GM12872 (cell line): Measurements from ENCODE around the gene BICC1.

ENCODE experiments used
- TF ChIP-seq, protein P1 (sequence below): IDR thresholded peaks from 3 replicates; pipeline ENCODE4 v1.5.1; 2011; ENCODE audit warnings: low read depth, mild to moderate bottlenecking, low read length, moderate library complexity; ENCODE audit not compliant: insufficient read depth

BICC1 gene

DNA sequence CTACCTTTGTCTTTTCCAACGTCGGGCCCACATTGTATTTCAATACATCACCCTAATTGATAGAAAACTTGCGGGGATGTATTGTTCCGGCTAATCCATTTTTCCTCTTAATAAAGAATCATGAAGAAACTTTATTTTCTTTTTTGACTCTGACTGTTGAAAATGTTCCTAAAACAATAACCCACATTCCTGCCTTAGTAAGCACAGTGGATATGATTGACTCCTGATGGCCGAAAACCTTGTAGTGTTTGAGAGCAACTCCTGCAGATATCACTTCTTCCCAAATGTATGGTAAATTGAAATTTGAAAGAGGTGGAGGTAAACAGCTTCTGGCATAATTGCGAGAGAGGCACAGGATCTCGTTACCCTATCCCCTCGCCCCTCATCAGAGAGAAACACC lies 65.7 kb downstream of the BICC1 start:
- TF ChIP-seq, protein P1, sequence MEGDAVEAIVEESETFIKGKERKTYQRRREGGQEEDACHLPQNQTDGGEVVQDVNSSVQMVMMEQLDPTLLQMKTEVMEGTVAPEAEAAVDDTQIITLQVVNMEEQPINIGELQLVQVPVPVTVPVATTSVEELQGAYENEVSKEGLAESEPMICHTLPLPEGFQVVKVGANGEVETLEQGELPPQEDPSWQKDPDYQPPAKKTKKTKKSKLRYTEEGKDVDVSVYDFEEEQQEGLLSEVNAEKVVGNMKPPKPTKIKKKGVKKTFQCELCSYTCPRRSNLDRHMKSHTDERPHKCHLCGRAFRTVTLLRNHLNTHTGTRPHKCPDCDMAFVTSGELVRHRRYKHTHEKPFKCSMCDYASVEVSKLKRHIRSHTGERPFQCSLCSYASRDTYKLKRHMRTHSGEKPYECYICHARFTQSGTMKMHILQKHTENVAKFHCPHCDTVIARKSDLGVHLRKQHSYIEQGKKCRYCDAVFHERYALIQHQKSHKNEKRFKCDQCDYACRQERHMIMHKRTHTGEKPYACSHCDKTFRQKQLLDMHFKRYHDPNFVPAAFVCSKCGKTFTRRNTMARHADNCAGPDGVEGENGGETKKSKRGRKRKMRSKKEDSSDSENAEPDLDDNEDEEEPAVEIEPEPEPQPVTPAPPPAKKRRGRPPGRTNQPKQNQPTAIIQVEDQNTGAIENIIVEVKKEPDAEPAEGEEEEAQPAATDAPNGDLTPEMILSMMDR = no peak

DNA sequence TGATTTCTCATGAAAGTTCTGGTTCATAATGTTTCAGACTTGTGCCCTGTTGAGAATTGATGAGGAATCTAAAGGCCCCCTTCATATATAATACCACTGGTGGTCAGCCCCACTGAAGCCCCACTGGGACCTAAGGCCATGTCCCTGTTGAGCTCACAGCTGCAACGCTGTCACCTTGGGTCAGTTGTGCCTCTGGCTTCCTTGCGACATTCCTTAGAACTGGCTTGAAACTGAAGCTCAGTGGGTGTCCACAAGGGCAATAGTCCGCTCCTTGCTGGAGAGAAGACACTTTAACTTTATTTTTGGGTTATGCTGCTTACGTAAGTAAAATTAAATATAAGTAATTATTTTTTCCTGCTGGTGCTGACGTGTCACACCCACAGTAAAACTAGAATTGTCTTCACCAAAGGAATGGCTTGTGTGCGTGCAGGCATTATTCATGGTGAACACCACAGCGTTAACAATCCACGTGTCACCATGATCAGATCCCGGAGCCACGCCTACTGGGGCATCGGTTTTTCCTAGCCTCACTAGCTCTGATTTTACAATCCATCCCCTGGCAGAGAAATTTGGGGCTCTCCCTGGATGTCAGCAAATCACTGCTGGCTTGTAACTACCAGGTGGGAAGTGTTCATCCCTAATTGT lies 66.5 kb downstream of the BICC1 start:
- TF ChIP-seq, protein P1 = no peak

DNA sequence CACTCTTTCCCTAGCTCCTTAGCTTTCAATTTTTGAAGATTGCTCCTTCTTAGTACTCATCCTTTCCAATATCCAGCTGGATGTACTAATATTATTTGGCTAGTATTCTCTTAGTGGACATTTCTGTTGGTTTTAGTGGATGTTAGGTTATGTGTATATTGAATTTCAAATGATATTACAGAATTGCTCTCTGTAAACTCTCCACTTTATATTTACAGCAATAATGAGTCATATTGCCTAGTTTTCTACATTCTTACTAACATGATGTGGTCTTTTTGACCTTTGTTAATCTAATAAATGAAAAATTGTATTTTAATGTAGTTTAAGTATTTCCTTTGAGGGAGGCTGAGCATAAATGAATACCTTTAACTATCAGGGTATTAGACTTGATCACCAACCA lies 69.4 kb downstream of the BICC1 start:
- TF ChIP-seq, protein P1 = no peak

DNA sequence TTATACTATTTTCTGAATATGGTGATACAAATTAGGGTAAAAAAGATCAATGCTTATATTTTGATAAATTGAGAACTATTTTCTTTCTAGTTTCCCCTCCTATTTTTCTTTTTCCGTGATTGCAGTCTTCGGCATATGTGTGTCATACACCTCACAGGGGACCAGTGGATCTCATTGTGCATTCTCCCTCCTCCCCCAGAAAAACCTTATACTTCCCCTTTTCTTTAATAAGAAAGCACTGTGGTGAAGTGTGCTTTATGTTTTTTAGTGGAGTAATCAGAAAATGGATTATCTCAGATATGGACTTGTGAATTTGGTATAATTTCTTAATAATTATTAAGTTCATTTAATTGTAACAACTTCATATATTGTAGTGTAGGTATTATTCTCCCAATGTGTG lies 72.8 kb downstream of the BICC1 start:
- TF ChIP-seq, protein P1 = no peak

DNA sequence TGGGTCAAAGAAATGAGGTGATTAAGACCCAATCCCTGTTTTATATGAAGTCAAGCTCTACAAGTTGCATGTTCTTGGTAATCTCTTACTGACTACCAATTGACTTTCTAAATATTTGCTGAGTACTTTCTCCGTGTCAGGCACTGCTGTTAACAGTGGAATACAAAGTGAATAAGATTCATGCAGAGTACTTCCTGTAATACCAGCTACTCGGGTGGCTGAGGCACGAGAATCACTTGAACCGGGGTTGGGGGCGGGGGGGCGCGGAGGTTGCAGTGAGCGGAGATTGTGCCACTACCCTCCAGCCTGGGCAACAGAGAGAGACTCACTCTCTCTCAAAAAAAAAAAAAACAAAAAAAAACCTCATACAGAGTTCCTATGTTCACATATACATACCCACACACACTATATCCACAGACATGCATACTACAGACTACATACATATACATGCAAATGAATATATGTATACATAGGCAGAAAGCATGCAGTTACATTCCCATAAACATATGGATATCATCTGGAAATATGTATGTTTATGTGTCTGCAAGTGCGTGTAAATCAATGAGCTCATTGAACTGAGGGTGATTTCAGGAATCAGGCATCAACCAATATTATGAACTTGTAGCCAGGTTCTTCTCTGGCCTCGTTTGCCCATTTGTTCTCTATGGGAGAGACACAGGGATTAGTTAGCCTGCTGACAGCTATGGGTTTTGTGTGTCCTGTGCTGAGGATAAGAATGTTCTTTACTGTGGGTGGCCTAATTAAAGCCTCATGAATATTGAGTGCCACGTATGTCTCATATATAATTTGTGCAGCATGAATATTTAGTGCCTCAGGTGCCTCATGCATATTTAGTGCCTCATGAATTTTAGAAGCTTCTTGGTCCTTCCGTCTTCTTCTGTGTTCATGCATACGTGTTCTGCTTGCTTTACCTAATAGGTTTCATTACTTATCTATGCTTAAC lies 73.9 kb downstream of the BICC1 start:
- TF ChIP-seq, protein P1 = no peak

DNA sequence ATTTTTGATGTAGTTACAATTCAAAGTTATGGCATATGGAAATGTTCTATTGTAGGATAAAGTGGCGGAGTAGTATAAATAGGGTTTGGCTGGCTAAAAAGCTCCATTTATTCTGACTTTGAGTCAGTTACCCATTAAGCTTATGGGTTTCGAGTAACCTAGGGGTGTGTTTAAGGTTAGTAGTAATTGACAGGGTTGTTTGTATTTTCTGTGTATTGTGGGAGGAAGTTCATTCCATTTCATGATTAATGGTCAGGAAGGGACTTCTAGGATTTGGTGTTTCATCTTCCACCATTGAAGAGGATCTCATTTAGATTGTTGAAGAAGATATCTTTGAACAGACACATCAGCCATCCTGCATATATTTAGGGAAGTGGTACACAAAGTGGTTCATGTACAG lies 75.0 kb downstream of the BICC1 start:
- TF ChIP-seq, protein P1 = no peak

DNA sequence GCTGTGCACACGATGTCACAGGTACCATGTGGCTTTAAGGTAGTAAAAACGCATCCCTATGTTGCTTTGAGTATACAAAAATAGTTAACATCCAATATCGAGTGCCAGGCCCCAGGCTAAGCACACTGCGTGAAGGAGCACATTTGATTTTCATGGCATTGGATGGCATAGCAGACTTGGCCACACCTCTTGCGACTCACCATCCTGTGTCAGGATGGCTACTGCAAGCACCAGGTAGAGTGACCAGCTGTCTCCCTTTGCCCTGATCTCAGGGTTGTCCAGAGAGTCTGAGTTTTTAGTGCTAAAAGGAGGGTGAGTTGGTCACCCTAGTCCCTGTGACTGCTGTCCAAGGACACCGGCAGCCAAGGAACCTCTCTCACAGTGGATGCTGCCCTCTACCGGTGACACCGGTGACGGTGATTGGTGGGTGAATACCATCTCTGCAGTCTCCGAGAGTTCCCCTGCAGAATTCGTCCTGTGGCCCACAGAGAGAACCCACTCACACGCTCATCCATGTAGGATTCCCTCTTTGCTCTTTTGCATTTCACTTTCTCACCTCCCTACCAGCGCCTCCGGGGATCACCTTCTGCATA lies 76.1 kb downstream of the BICC1 start:
- TF ChIP-seq, protein P1 = no peak
